GM23248 (cell line): Measurements from ENCODE around the gene PKIB.

Experiments used
- EZH2 ChIP-seq: fragments of 200-600 bp; sonication (generic); IDR thresholded peaks from 2 replicates; pipeline ENCODE4 v1.6.1; 2018; ENCODE audit warnings: antibody characterized with exemption, mild to moderate bottlenecking; ENCODE audit not compliant: insufficient read depth, poor library complexity, severe bottlenecking
- EZH2phosphoT487 ChIP-seq: fragments of 200-600 bp; sonication (generic); IDR thresholded peaks from 2 replicates; pipeline ENCODE4 v1.6.1; 2018; ENCODE audit warnings: antibody characterized with exemption, moderate library complexity, mild to moderate bottlenecking, low read depth; ENCODE audit not compliant: insufficient read depth

GRCh38 chr6:122620428-122620827, 10.2 kb downstream of the PKIB start:
- TF ChIP-seq EZH2: no peak
- no peak for TF ChIP-seq EZH2phosphoT487
